Mesendoderm (in vitro differentiated cells): ENCODE data around the gene GMDS.

ENCODE experiments used
- DNase-seq: peaks from one replicate; pipeline ENCODE4 v3.0.0; 2013
- H2AK5ac ChIP-seq: 2 replicates; pipeline ENCODE4 v1.6.1; 2013; ENCODE audit warnings: low read length, inconsistent platforms
- H2BK120ac ChIP-seq: 2 replicates; pipeline ENCODE4 v1.6.1; 2013; ENCODE audit warnings: low read depth, mild to moderate bottlenecking, low read length, moderate library complexity, mixed read lengths
- H2BK15ac ChIP-seq: replicated peaks from 2 replicates; pipeline ENCODE4 v1.6.1; 2013; ENCODE audit warnings: low read depth, mild to moderate bottlenecking, moderate library complexity
- H2BK5ac ChIP-seq: 2 replicates; pipeline ENCODE4 v1.6.1; 2013; ENCODE audit warnings: low read length, inconsistent platforms
- H3K18ac ChIP-seq: 2 replicates; pipeline ENCODE4 v1.6.1; 2013; ENCODE audit warnings: mild to moderate bottlenecking, low read length, mixed read lengths
- H3K23ac ChIP-seq: one replicate; pipeline ENCODE4 v1.6.1; 2013; ENCODE audit warnings: low read length
- H3K27ac ChIP-seq: 2 replicates; pipeline ENCODE4 v1.5.1; 2013; ENCODE audit warnings: low read depth, mild to moderate bottlenecking, inconsistent platforms, low read length, moderate library complexity
- H3K27me3 ChIP-seq: 2 replicates; pipeline ENCODE4 v1.6.1; 2013; ENCODE audit warnings: low read length, control low read depth, mild to moderate bottlenecking, inconsistent platforms; ENCODE audit not compliant: insufficient read depth, poor library complexity
- H3K36me3 ChIP-seq: 2 replicates; pipeline ENCODE4 v1.6.1; 2013; ENCODE audit warnings: low read length, inconsistent platforms; ENCODE audit not compliant: control insufficient read depth, insufficient read depth
- H3K4ac ChIP-seq: one replicate; pipeline ENCODE4 v1.6.1; 2013; ENCODE audit warnings: low read depth, mild to moderate bottlenecking, low read length, moderate library complexity
- H3K4me1 ChIP-seq: 2 replicates; pipeline ENCODE4 v1.6.1; 2013; ENCODE audit warnings: low read depth, low read length, inconsistent platforms; ENCODE audit not compliant: control insufficient read depth
- H3K4me2 ChIP-seq: 2 replicates; pipeline ENCODE4 v1.6.1; 2013; ENCODE audit warnings: low read length
- H3K4me3 ChIP-seq: 2 replicates; pipeline ENCODE4 v1.5.1; 2013; ENCODE audit warnings: mild to moderate bottlenecking, low read length
- H3K56ac ChIP-seq: one replicate; pipeline ENCODE4 v1.6.1; 2013; ENCODE audit warnings: low read length
- H3K79me1 ChIP-seq: 2 replicates; pipeline ENCODE4 v1.6.1; 2013; ENCODE audit warnings: low read length, inconsistent platforms
- H3K79me2 ChIP-seq: 2 replicates; pipeline ENCODE4 v1.6.1; 2013; ENCODE audit warnings: mild to moderate bottlenecking, low read length; ENCODE audit not compliant: control insufficient read depth, insufficient read depth
- H3K9ac ChIP-seq: 2 replicates; pipeline ENCODE4 v1.6.1; 2013; ENCODE audit warnings: low read length, inconsistent platforms
- H4K5ac ChIP-seq: one replicate; pipeline ENCODE4 v1.6.1; 2013; ENCODE audit warnings: low read length
- H4K8ac ChIP-seq: one replicate; pipeline ENCODE4 v1.6.1; 2013; ENCODE audit warnings: low read depth, mild to moderate bottlenecking, control low read depth, low read length, moderate library complexity
- WGBS: extraction: QIAGEN DNeasy Blood & Tissue Kit; methylation state at CpG from one replicate; pipeline ENCODE4 v1.1.7; 2013; ENCODE audit warnings: low lambda C conversion rate, missing lambda C conversion rate; ENCODE audit not compliant: insufficient coverage; ENCODE audit errors: extremely low coverage; 5-methylcytosine and 5-hydroxymethylcytosine counted together

Gene GMDS

DNA sequence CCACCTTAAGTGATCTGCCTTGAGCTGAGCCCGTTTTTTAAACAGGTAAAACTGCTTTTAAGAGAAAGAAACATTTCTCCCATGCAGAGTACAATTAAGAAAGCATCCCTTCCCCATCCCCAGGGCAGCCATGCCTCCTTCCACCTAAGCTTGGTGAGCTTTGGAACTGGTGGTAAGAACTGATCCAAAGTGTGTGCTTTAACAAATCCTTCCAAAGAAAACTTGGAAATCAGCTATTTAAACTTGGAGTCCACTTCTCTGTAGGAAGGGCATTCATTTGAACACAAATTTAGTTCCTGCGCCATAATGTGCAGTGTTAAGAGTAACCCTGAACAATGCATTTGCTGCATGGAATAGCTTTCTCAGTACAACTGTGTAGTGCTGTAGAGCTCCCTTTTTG lies 17.0 kb downstream of the GMDS start:
- no peak for DNase-seq
- Histone ChIP-seq H3K4me3 (no peak overlapping the region), H3K79me1 (no peaks in the 10 kb centered on the region), H3K4me1 (no peaks in the 10 kb centered on the region), H3K27ac (no peak overlapping the region), H2BK15ac (no peak overlapping the region), H2BK5ac (no peak overlapping the region), H3K79me2 (no peaks in the 10 kb centered on the region), H3K9ac (no peak overlapping the region), H3K36me3 (no peaks in the 10 kb centered on the region), H4K5ac (no peak overlapping the region), H3K18ac (no peak overlapping the region), H2BK120ac (no peak overlapping the region), H3K4ac (no peak overlapping the region), H4K8ac (no peak overlapping the region), H3K23ac (no peak overlapping the region), H3K4me2 (no peak overlapping the region), H3K27me3 (no peaks in the 10 kb centered on the region), H2AK5ac (no peak overlapping the region), H3K56ac (no peak overlapping the region)
- WGBS: no CpG with 5 or more reads among the region's 2 CpGs

DNA sequence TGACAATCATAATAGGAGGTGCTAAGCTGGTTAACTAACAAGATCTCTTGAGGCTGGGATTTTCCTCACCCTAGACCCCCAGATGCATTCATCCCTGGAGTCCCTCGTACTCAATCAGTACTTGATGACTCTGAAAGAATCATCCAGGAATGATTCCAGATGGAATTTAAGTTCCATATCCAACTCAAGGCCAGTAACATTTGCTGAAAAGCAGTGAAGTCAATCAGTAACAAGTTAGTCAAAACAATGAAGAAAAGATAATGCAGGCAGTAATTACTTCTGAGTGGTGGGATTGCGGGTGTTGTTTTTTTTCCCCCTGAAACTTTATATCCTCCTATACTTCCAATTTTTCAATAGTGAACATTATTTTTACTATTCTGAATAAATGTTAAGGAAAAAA lies 18.6 kb downstream of the GMDS start:
- Histone ChIP-seq H2AK5ac (no peak overlapping the region), H3K36me3 (no peaks in the 10 kb centered on the region), H2BK5ac (no peak overlapping the region), H3K23ac (no peak overlapping the region), H2BK120ac (no peak overlapping the region), H3K4me3 (no peak overlapping the region), H3K79me2 (no peaks in the 10 kb centered on the region), H3K4me1 (peaks cover 5% of the 10 kb centered on the region), H3K9ac (no peak overlapping the region), H3K56ac (no peak overlapping the region), H4K5ac (no peak overlapping the region), H4K8ac (no peak overlapping the region), H3K4ac (no peak overlapping the region), H3K4me2 (no peak overlapping the region), H3K27me3 (no peaks in the 10 kb centered on the region), H3K18ac (no peak overlapping the region), H2BK15ac (no peak overlapping the region), H3K27ac (no peak overlapping the region), H3K79me1 (no peaks in the 10 kb centered on the region)
- no CpG with 5 or more reads among the region's 2 CpGs for WGBS
- DNase-seq: no peak

- H4K8ac ChIP-seq: no peak overlapping the region
- no peak overlapping the region for H2AK5ac ChIP-seq
- H3K9ac ChIP-seq: no peak overlapping the region
- no peaks in the 10 kb centered on the region for H3K27me3 ChIP-seq
- H3K79me2 ChIP-seq: no peaks in the 10 kb centered on the region
- H2BK15ac ChIP-seq: no peak overlapping the region
- H3K56ac ChIP-seq: no peak overlapping the region
- no peaks in the 10 kb centered on the region for H3K79me1 ChIP-seq
- no CpG with 5 or more reads among the region's 6 CpGs for WGBS
- H4K5ac ChIP-seq: no peak overlapping the region
- no peak overlapping the region for H3K4ac ChIP-seq
- H3K27ac ChIP-seq: no peak overlapping the region
- no peak overlapping the region for H3K4me2 ChIP-seq
- DNase-seq: no peak
- H3K4me1 ChIP-seq: peaks cover 5% of the 10 kb centered on the region
- H3K23ac ChIP-seq: no peak overlapping the region
- H3K36me3 ChIP-seq: no peaks in the 10 kb centered on the region
- H3K18ac ChIP-seq: no peak overlapping the region
- no peak overlapping the region for H2BK120ac ChIP-seq
- no peak overlapping the region for H3K4me3 ChIP-seq
- H2BK5ac ChIP-seq: no peak overlapping the region
These were observed 19.7 kb downstream of the GMDS start for GRCh38 chr6:2225422-2226392.

- no peak overlapping the region for H2AK5ac ChIP-seq
- no peak overlapping the region for H4K5ac ChIP-seq
- peaks cover 5% of the 10 kb centered on the region for H3K4me1 ChIP-seq
- no peak overlapping the region for H2BK15ac ChIP-seq
- H2BK5ac ChIP-seq: no peak overlapping the region
- no peak overlapping the region for H2BK120ac ChIP-seq
- no peak overlapping the region for H3K9ac ChIP-seq
- H4K8ac ChIP-seq: no peak overlapping the region
- H3K79me1 ChIP-seq: no peaks in the 10 kb centered on the region
- H3K27ac ChIP-seq: no peak overlapping the region
- H3K4me2 ChIP-seq: no peak overlapping the region
- WGBS: no CpG with 5 or more reads among the region's 11 CpGs
- H3K4ac ChIP-seq: no peak overlapping the region
- no peaks in the 10 kb centered on the region for H3K36me3 ChIP-seq
- no peak overlapping the region for H3K4me3 ChIP-seq
- H3K18ac ChIP-seq: no peak overlapping the region
- H3K79me2 ChIP-seq: no peaks in the 10 kb centered on the region
- H3K23ac ChIP-seq: no peak overlapping the region
- no peak for DNase-seq
- no peak overlapping the region for H3K56ac ChIP-seq
- no peaks in the 10 kb centered on the region for H3K27me3 ChIP-seq
These were observed 20.5 kb downstream of the GMDS start for GRCh38 chr6:2224847-2225382.

DNA sequence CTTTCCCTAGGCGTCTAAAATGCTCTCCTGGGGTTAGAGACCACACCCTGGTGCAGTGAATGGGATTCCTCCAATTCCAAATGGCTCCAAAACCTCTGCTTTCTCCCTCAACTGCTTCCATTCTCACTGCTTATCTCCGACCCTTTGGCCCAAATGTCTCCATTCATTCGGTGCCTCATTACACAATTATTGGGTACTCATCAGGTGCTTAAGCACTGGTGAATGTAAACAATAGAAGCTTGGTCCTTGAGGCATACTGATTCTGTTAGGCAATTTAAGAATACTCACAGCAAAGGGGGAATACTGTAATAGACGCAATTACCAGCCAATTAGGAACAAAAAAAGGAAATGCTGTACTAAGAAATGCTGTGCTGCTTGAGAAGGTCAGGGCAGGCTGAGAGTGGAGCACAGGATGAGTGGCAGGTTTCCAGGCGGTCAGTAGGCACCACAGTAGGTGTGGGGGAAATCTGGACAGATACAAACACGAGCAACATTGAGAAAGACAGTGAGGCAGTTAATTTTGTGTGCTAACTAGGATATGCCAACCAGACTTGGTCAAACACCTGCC lies 23.0 kb downstream of the GMDS start:
- no peak overlapping the region for H3K23ac ChIP-seq
- no peak overlapping the region for H3K9ac ChIP-seq

More for the DNA sequence above, 23.0 kb downstream of the GMDS start:
- no peak overlapping the region for H3K27ac ChIP-seq
- H3K18ac ChIP-seq: no peak overlapping the region
- no peak overlapping the region for H3K4me2 ChIP-seq
- no peaks in the 10 kb centered on the region for H3K36me3 ChIP-seq
- H3K4me1 ChIP-seq: peaks cover 5% of the 10 kb centered on the region
- DNase-seq: peak; percentile 71
- H3K4ac ChIP-seq: no peak overlapping the region
- H3K4me3 ChIP-seq: no peak overlapping the region
- H2BK15ac ChIP-seq: no peak overlapping the region
- no CpG with 5 or more reads among the region's 6 CpGs for WGBS
- no peak overlapping the region for H2BK5ac ChIP-seq
- no peak overlapping the region for H3K56ac ChIP-seq
- H3K79me2 ChIP-seq: no peaks in the 10 kb centered on the region
- H4K8ac ChIP-seq: no peak overlapping the region
- no peaks in the 10 kb centered on the region for H3K79me1 ChIP-seq
- H3K27me3 ChIP-seq: no peaks in the 10 kb centered on the region
- H2BK120ac ChIP-seq: no peak overlapping the region
- no peak overlapping the region for H4K5ac ChIP-seq
- no peak overlapping the region for H2AK5ac ChIP-seq
